ENCODE measurements around the gene TTF2. TPM values are rescaled to one million over a fixed set of nuclear protein-coding genes. Genes with fewer than 3 reads are reported as not detected.

The TTF2 gene
- total and polyA plus RNA-seq, 9 of the 15 experiments (the other 6 are each of a cell fraction or from before 2014, with no cell fraction given) = 9.4 to 71.1 (median 42.1) TPM

DNA sequence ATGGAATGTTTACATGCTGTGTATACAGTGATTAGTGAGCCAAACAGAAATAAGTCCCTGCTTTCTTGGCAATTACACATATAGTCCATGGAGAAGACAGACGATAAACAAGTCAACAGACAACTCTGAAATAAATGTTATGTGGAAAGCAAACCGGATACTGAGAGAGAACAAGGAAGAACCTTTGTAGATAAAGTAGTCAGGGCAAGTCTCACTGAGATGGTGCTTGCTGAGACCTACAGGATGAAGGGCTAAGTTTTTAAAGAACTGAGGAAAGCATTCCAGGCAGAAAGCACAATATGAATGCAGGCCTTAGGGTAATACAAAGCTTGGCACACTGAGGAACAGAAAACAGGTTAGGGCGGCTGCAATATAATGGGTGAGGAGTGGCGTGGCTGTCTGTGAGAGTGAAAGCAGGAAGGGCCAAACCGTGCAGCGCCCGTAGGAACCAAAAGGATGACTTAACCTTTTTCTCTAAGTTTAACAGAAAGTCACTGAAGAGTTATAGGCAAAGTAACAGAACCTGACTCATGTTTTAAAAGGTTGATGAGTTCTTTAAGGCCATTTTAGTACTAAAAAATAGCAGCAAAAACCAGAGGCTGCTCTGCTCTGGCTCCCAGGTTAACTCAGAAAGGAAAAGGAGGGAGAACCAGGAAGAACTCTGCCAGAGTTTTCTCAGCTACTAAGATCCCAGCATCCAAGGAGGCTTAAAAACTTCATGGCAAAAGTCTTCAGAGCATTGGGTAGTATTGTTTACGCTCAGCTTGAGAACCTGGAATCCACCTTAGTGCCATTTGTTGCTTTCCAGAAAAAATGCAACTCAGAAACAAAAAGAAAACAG, 8.7 kb upstream of the TTF2 start (continued):
- TF ChIP-seq NFE2 (IDR thresholded peaks at IDR 0.05; ENCODE audit: low read depth) (peak; percentile 22; the same call in 1 of the 2 replicates), MAFG (tag; conservative IDR thresholded peaks at IDR 0.05) (no peak), ZNF41 (CRISPR knock-in tag; conservative IDR thresholded peaks at IDR 0.05) (0 out of 2 replicates have a peak, but pooled peaks have one; percentile 23), GABPA (tag; conservative IDR thresholded peaks at IDR 0.05; ENCODE audit: low read depth) (peak; percentile 23; the same call in 1 of the 2 replicates), MCM5 (IDR thresholded peaks at IDR 0.05; ENCODE audit: low read depth) (no peak), ZNF3 (CRISPR knock-in tag; IDR thresholded peaks at IDR 0.05) (no peak), POLR2H (tag; IDR thresholded peaks at IDR 0.05; ENCODE audit: low read depth) (no peak), THRAP3 (IDR thresholded peaks at IDR 0.05; ENCODE audit: borderline replicate concordance) (no peak), BACH1 (tag; IDR thresholded peaks at IDR 0.05) (0 out of 2 replicates have a peak, but pooled peaks have one; percentile 56), TFAP4 (CRISPR knock-in tag; IDR thresholded peaks at IDR 0.05; ENCODE audit: borderline replicate concordance) (no peak), RBM15 (IDR thresholded peaks at IDR 0.05; ENCODE audit: insufficient read depth, low read length) (no peak), ZNF589 (CRISPR knock-in tag; IDR thresholded peaks at IDR 0.05; ENCODE audit: low read depth) (peak; percentile 25; the same call in 1 of the 2 replicates), CSDE1 (IDR thresholded peaks at IDR 0.05) (no peak), ZNF165 (CRISPR knock-in tag; IDR thresholded peaks at IDR 0.05; ENCODE audit: borderline replicate concordance) (no peak)
- TF ChIP-seq, protein P1, sequence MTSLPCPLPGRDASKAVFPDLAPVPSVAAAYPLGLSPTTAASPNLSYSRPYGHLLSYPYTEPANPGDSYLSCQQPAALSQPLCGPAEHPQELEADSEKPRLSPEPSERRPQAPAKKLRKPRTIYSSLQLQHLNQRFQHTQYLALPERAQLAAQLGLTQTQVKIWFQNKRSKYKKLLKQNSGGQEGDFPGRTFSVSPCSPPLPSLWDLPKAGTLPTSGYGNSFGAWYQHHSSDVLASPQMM (CRISPR knock-in tag; IDR thresholded peaks at IDR 0.05) = no peak
- TF ChIP-seq, protein P2, sequence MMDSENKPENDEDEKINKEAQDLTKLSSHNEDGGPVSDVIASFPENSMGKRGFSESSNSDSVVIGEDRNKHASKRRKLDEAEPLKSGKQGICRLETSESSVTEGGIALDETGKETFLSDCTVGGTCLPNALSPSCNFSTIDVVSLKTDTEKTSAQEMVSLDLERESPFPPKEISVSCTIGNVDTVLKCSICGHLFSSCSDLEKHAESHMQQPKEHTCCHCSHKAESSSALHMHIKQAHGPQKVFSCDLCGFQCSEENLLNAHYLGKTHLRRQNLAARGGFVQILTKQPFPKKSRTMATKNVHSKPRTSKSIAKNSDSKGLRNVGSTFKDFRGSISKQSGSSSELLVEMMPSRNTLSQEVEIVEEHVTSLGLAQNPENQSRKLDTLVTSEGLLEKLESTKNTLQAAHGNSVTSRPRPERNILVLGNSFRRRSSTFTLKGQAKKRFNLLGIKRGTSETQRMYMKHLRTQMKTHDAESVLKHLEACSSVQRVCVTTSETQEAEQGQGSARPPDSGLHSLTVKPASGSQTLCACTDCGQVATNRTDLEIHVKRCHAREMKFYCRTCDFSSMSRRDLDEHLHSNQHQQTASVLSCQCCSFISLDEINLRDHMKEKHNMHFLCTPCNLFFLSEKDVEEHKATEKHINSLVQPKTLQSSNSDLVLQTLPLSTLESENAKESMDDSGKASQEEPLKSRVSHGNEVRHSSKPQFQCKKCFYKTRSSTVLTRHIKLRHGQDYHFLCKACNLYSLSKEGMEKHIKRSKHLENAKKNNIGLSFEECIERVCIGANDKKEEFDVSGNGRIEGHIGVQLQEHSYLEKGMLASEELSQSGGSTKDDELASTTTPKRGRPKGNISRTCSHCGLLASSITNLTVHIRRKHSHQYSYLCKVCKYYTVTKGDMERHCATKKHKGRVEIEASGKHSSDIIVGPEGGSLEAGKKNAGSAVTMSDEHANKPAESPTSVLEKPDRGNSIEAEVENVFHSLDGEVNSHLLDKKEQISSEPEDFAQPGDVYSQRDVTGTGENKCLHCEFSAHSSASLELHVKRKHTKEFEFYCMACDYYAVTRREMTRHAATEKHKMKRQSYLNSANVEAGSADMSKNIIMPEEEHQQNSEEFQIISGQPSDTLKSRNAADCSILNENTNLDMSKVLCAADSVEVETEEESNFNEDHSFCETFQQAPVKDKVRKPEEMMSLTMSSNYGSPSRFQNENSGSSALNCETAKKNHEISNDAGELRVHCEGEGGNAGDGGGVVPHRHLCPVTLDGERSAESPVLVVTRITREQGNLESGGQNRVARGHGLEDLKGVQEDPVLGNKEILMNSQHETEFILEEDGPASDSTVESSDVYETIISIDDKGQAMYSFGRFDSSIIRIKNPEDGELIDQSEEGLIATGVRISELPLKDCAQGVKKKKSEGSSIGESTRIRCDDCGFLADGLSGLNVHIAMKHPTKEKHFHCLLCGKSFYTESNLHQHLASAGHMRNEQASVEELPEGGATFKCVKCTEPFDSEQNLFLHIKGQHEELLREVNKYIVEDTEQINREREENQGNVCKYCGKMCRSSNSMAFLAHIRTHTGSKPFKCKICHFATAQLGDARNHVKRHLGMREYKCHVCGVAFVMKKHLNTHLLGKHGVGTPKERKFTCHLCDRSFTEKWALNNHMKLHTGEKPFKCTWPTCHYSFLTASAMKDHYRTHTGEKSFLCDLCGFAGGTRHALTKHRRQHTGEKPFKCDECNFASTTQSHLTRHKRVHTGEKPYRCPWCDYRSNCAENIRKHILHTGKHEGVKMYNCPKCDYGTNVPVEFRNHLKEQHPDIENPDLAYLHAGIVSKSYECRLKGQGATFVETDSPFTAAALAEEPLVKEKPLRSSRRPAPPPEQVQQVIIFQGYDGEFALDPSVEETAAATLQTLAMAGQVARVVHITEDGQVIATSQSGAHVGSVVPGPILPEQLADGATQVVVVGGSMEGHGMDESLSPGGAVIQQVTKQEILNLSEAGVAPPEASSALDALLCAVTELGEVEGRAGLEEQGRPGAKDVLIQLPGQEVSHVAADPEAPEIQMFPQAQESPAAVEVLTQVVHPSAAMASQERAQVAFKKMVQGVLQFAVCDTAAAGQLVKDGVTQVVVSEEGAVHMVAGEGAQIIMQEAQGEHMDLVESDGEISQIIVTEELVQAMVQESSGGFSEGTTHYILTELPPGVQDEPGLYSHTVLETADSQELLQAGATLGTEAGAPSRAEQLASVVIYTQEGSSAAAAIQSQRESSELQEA (IDR thresholded peaks at IDR 0.05; ENCODE audit: low read depth) = peak; percentile 69

Data from K562 (cell line).